ENCODE results near the gene SMARCB1.
A peak's percentile ranks its signal among the peaks of the same experiment; 100 is the strongest.
"Not testable (repeated sequence)": the region's sequence is repeated elsewhere in the genome, so short reads cannot be mapped to it uniquely, and the experiment has no call there.

Gene SMARCB1

GRCh38 chr22:23850136-23850611 is 63.4 kb downstream of the SMARCB1 start:
- Mint-ChIP-seq H3K4me3 (no peak overlapping the region), H3K4me1 (peaks cover 5% of the 10 kb centered on the region), H3K27me3 (peaks cover 40% of the 10 kb centered on the region), H3K27ac (no peak overlapping the region), H3K9me3 (no peaks in the 10 kb centered on the region), H3K36me3 (no peaks in the 10 kb centered on the region)
- CTCF ChIA-PET = interaction anchor here (0.6 to 2.0 kb wide), 18 partner anchors 7 to 308 kb away, joined by 3 to 8 read pairs (median 4); partner anchors contain the start of genes CHCHD10, DERL3, MIF and SLC2A11
- no peak for DNase-seq

GRCh38 chr22:23856721-23857605 is 70.2 kb downstream of the SMARCB1 start:
- CTCF ChIA-PET = interaction anchor here (0.6 to 3.1 kb wide), 4 partner anchors 7 to 331 kb away, joined by 3 to 28 read pairs (median 4); partner anchors contain the start of gene MIF
- H3K9me3 Mint-ChIP-seq = no peaks in the 10 kb centered on the region

GRCh38 chr22:23857606-23858483 is 71.1 kb downstream of the SMARCB1 start, which contains the start of gene SLC2A11:
Gene SLC2A11, plus strand, starts transcription at chr22:23857875. Its CDS starts 125 bp downstream, at chr22:23858000.
- CTCF ChIA-PET = interaction anchor here (0.9 to 3.1 kb wide), 6 partner anchors 8 to 230 kb away, joined by 3 to 28 read pairs (median 4); partner anchors contain the start of gene MIF
- DNase-seq = peak; percentile 97
- peaks cover 22% of the 10 kb centered on the region for H3K27me3 Mint-ChIP-seq
- H3K9me3 Mint-ChIP-seq = no peaks in the 10 kb centered on the region
- H3K36me3 Mint-ChIP-seq = no peaks in the 10 kb centered on the region
- H3K4me1 Mint-ChIP-seq = peaks cover 31% of the 10 kb centered on the region
- H3K27ac Mint-ChIP-seq = peak within 1 kb of the TSS; percentile 90
- peak within 1 kb of the TSS; percentile 88 for H3K4me3 Mint-ChIP-seq

More at GRCh38 chr22:23856721-23857605, 70.2 kb downstream of the SMARCB1 start:
- H3K4me3 Mint-ChIP-seq = peak overlapping the region; percentile 88
- no peaks in the 10 kb centered on the region for H3K36me3 Mint-ChIP-seq
- H3K27me3 Mint-ChIP-seq = peaks cover 27% of the 10 kb centered on the region
- peak overlapping the region; percentile 90 for H3K27ac Mint-ChIP-seq
- H3K4me1 Mint-ChIP-seq = peaks cover 27% of the 10 kb centered on the region
- DNase-seq = no peak

GRCh38 chr22:23858484-23858815 is 71.7 kb downstream of the SMARCB1 start:
- no peaks in the 10 kb centered on the region for H3K9me3 Mint-ChIP-seq
- H3K4me3 Mint-ChIP-seq = peak overlapping the region; percentile 88
- CTCF ChIA-PET = interaction anchor here (0.9 to 3.1 kb wide), 5 partner anchors 9 to 97 kb away, joined by 3 to 28 read pairs (median 4); partner anchors contain the start of gene MIF
- no peaks in the 10 kb centered on the region for H3K36me3 Mint-ChIP-seq
- H3K4me1 Mint-ChIP-seq = peaks cover 31% of the 10 kb centered on the region
- H3K27ac Mint-ChIP-seq = peak overlapping the region; percentile 90
- no peak for DNase-seq
- peaks cover 19% of the 10 kb centered on the region for H3K27me3 Mint-ChIP-seq

GRCh38 chr22:23859201-23859600 is 72.4 kb downstream of the SMARCB1 start:
- Mint-ChIP-seq H3K27me3 (peaks cover 19% of the 10 kb centered on the region), H3K4me1 (peaks cover 31% of the 10 kb centered on the region), H3K4me3 (peak overlapping the region; percentile 88), H3K36me3 (no peaks in the 10 kb centered on the region), H3K27ac (no peak overlapping the region), H3K9me3 (no peaks in the 10 kb centered on the region)
- no peak for DNase-seq
- CTCF ChIA-PET = interaction anchor here (0.9 to 3.1 kb wide), 4 partner anchors 9 to 97 kb away, joined by 3 to 28 read pairs (median 5); partner anchors contain the start of gene MIF

GRCh38 chr22:23860187-23860586 is 73.4 kb downstream of the SMARCB1 start:
- DNase-seq, H3K36me3 Mint-ChIP-seq, H3K27ac Mint-ChIP-seq, H3K9me3 Mint-ChIP-seq, H3K4me3 Mint-ChIP-seq: not testable (repeated sequence)
- CTCF ChIA-PET = interaction anchor here (0.6 to 3.1 kb wide), 4 partner anchors 8 to 90 kb away, joined by 3 to 28 read pairs (median 3); partner anchors contain the start of gene MIF
- peaks cover 19% of the 10 kb centered on the region for H3K27me3 Mint-ChIP-seq
- peaks cover 31% of the 10 kb centered on the region for H3K4me1 Mint-ChIP-seq

- no peak overlapping the region for H3K4me3 Mint-ChIP-seq
- peaks cover 12% of the 10 kb centered on the region for H3K27me3 Mint-ChIP-seq
- H3K27ac Mint-ChIP-seq = no peak overlapping the region
- peaks cover 24% of the 10 kb centered on the region for H3K4me1 Mint-ChIP-seq
- DNase-seq = peak; percentile 72
- H3K9me3 Mint-ChIP-seq = no peaks in the 10 kb centered on the region
- CTCF ChIA-PET = interaction anchor here (1.1 to 2.2 kb wide), 2 partner anchors 11 to 31 kb away, joined by 3 to 13 read pairs; partner anchors contain the start of gene MIF
- no peaks in the 10 kb centered on the region for H3K36me3 Mint-ChIP-seq
These were observed 75.3 kb downstream of the SMARCB1 start for GRCh38 chr22:23862103-23862502.

GRCh38 chr22:23864499-23865154 is 77.9 kb downstream of the SMARCB1 start:
- DNase-seq, H3K27me3 Mint-ChIP-seq, H3K27ac Mint-ChIP-seq, H3K9me3 Mint-ChIP-seq, H3K4me3 Mint-ChIP-seq, H3K4me1 Mint-ChIP-seq, H3K36me3 Mint-ChIP-seq, CTCF ChIA-PET: not testable (repeated sequence)

- H3K27ac Mint-ChIP-seq = no peak overlapping the region
- CTCF ChIA-PET = no interaction called here
These were observed 81.8 kb downstream of the SMARCB1 start for GRCh38 chr22:23868580-23868979.

GRCh38 chr22:23874871-23875270 is 88.1 kb downstream of the SMARCB1 start:
- CTCF ChIA-PET = interaction anchor here (1.1 kb wide), 1 partner anchor 11 kb away, joined by 5 read pairs; no protein-coding TSS in a partner anchor
- no peak for DNase-seq
- no peaks in the 10 kb centered on the region for H3K27me3 Mint-ChIP-seq
- no peaks in the 10 kb centered on the region for H3K4me1 Mint-ChIP-seq
- no peak overlapping the region for H3K27ac Mint-ChIP-seq
- no peak overlapping the region for H3K4me3 Mint-ChIP-seq
- H3K9me3 Mint-ChIP-seq = no peaks in the 10 kb centered on the region
- H3K36me3 Mint-ChIP-seq = peaks cover 1% of the 10 kb centered on the region

More at GRCh38 chr22:23868580-23868979, 81.8 kb downstream of the SMARCB1 start:
- peaks cover 1% of the 10 kb centered on the region for H3K36me3 Mint-ChIP-seq
- DNase-seq = no peak
- no peak overlapping the region for H3K4me3 Mint-ChIP-seq
- no peaks in the 10 kb centered on the region for H3K4me1 Mint-ChIP-seq
- no peaks in the 10 kb centered on the region for H3K9me3 Mint-ChIP-seq
- H3K27me3 Mint-ChIP-seq = no peaks in the 10 kb centered on the region

GRCh38 chr22:23875801-23876200 is 89.0 kb downstream of the SMARCB1 start:
- Mint-ChIP-seq H3K9me3 (no peaks in the 10 kb centered on the region), H3K4me3 (no peak overlapping the region), H3K36me3 (no peaks in the 10 kb centered on the region), H3K27ac (no peak overlapping the region), H3K27me3 (no peaks in the 10 kb centered on the region), H3K4me1 (no peaks in the 10 kb centered on the region)
- CTCF ChIA-PET = no interaction called here
- DNase-seq = no peak

- no peaks in the 10 kb centered on the region for H3K4me1 Mint-ChIP-seq
- H3K4me3 Mint-ChIP-seq = no peak overlapping the region
- DNase-seq = no peak
- CTCF ChIA-PET = no interaction called here
- no peaks in the 10 kb centered on the region for H3K27me3 Mint-ChIP-seq
- H3K27ac Mint-ChIP-seq = no peak overlapping the region
- no peaks in the 10 kb centered on the region for H3K36me3 Mint-ChIP-seq
- no peaks in the 10 kb centered on the region for H3K9me3 Mint-ChIP-seq
These were observed 90.8 kb downstream of the SMARCB1 start for GRCh38 chr22:23877566-23877965.

GRCh38 chr22:23878219-23878618 is 91.5 kb downstream of the SMARCB1 start:
- Mint-ChIP-seq H3K27me3 (no peaks in the 10 kb centered on the region), H3K4me1 (no peaks in the 10 kb centered on the region), H3K36me3 (no peaks in the 10 kb centered on the region), H3K27ac (no peak overlapping the region), H3K4me3 (no peak overlapping the region), H3K9me3 (no peaks in the 10 kb centered on the region)
- CTCF ChIA-PET = no interaction called here
- no peak for DNase-seq

Data from activated naive CD4-positive, alpha-beta T cell treated with anti-CD3 and anti-CD28 coated beads, Interleukin-2, amount 10 ng/mL, durations not matched to agents 7 days and 5 days (primary cell).